Natural killer cell treated with Interleukin-12 subunit alpha and Interleukin-12 subunit beta and Interleukin-15 and Interleukin-18, amount 100 ng/mL, for 72 hours (primary cell): Measurements from ENCODE around the gene SPATA19. TPM values are rescaled to one million over a fixed set of nuclear protein-coding genes. Genes with fewer than 3 reads are reported as not detected.

ENCODE experiments used
- ATAC-seq, 2 donors: fragments of 150-1000 bp; cut with Tn5 transposase in 1 of 2; sonication (Bioruptor Pico), chemical (Tn5 transposase) in 1 of 2; 2 replicates each; pipeline ENCODE4 v1.10.0; 2021
- DNase-seq: peaks from one replicate; pipeline ENCODE4 v3.0.0; 2022; ENCODE audit warnings: low spot score
- H3K27ac Mint-ChIP-seq, 2 donors: 1 replicate in 1 of 2; 2 replicates in 1 of 2; pipeline ENCODE4 v1.8.0; 2022; ENCODE audit warnings: mixed read lengths in 2 of 2, mild to moderate bottlenecking in 1 of 2, moderate library complexity in 1 of 2
- H3K27me3 Mint-ChIP-seq, 2 donors: 1 replicate in 1 of 2; 2 replicates in 1 of 2; pipeline ENCODE4 v1.8.0; 2022; ENCODE audit warnings: mixed read lengths in 2 of 2
- H3K36me3 Mint-ChIP-seq: one replicate; pipeline ENCODE4 v1.8.0; 2022; ENCODE audit warnings: mixed read lengths
- H3K4me1 Mint-ChIP-seq, 2 donors: 1 replicate in 1 of 2; 2 replicates in 1 of 2; pipeline ENCODE4 v1.8.0; 2022; ENCODE audit warnings: low read depth in 2 of 2, mixed read lengths in 2 of 2, mild to moderate bottlenecking in 1 of 2
- H3K4me3 Mint-ChIP-seq: one replicate; pipeline ENCODE4 v1.8.0; 2022; ENCODE audit warnings: mixed read lengths
- H3K9me3 Mint-ChIP-seq: 2 replicates; pipeline ENCODE4 v1.8.0; 2022; ENCODE audit warnings: mixed read lengths
- total RNA-seq, 2 donors: library from RNA; stranded (reverse); gene quantifications; one replicate each; pipeline ENCODE4 v1.2.3, GENCODE V29; 2022

SPATA19 gene
- total RNA-seq, 2 donors from 2014 or later = not detected

GRCh38 chr11:133797554-133797953 lies 47.8 kb downstream of the SPATA19 start:
- Mint-ChIP-seq H3K27ac (no peak overlapping the region), H3K9me3 (no peaks in the 10 kb centered on the region), H3K27me3 (peaks cover 2 to 13% of the 10 kb centered on the region in 2 donors), H3K4me1 (no peaks in the 10 kb centered on the region), H3K4me3 (no peak overlapping the region), H3K36me3 (peaks cover 8% of the 10 kb centered on the region)
- no peak for DNase-seq
- ATAC-seq = no peak

GRCh38 chr11:133796043-133796795 lies 49.1 kb downstream of the SPATA19 start:
- H3K27ac Mint-ChIP-seq = no peak overlapping the region
- peaks cover 8% of the 10 kb centered on the region for H3K36me3 Mint-ChIP-seq
- ATAC-seq (no peak), DNase-seq (no peak)
- H3K9me3 Mint-ChIP-seq = no peaks in the 10 kb centered on the region
- H3K27me3 Mint-ChIP-seq = peaks cover 2 to 10% of the 10 kb centered on the region in 2 donors
- H3K4me1 Mint-ChIP-seq = no peaks in the 10 kb centered on the region
- no peak overlapping the region for H3K4me3 Mint-ChIP-seq

- no peaks in the 10 kb centered on the region for H3K4me1 Mint-ChIP-seq
- peaks cover 8% of the 10 kb centered on the region for H3K36me3 Mint-ChIP-seq
- H3K4me3 Mint-ChIP-seq = no peak overlapping the region
- H3K27me3 Mint-ChIP-seq = peaks cover 9 to 16% of the 10 kb centered on the region in 2 donors
- H3K27ac Mint-ChIP-seq = no peak overlapping the region
- no peak for ATAC-seq
- no peak for DNase-seq
- no peaks in the 10 kb centered on the region for H3K9me3 Mint-ChIP-seq
These were observed 50.2 kb downstream of the SPATA19 start for GRCh38 chr11:133795088-133795487.

GRCh38 chr11:133794205-133794604 lies 51.1 kb downstream of the SPATA19 start:
- H3K9me3 Mint-ChIP-seq = no peaks in the 10 kb centered on the region
- no peak overlapping the region for H3K4me3 Mint-ChIP-seq
- H3K36me3 Mint-ChIP-seq = peaks cover 8% of the 10 kb centered on the region
- no peak for DNase-seq
- no peak for ATAC-seq
- H3K27ac Mint-ChIP-seq = no peak overlapping the region
- peaks cover 11 to 22% of the 10 kb centered on the region in 2 donors for H3K27me3 Mint-ChIP-seq
- no peaks in the 10 kb centered on the region for H3K4me1 Mint-ChIP-seq

- no peak for ATAC-seq
- H3K9me3 Mint-ChIP-seq = no peaks in the 10 kb centered on the region
- H3K4me3 Mint-ChIP-seq = no peak overlapping the region
These were observed 51.9 kb downstream of the SPATA19 start for GRCh38 chr11:133793271-133794035.

GRCh38 chr11:133790995-133791394 lies 54.3 kb downstream of the SPATA19 start:
- Mint-ChIP-seq H3K4me1 (no peaks in the 10 kb centered on the region), H3K36me3 (peaks cover 8% of the 10 kb centered on the region), H3K4me3 (no peak overlapping the region), H3K9me3 (no peaks in the 10 kb centered on the region), H3K27ac (no peak overlapping the region), H3K27me3 (peaks cover 20 to 35% of the 10 kb centered on the region in 2 donors)
- no peak for DNase-seq
- no peak for ATAC-seq

More at GRCh38 chr11:133793271-133794035, 51.9 kb downstream of the SPATA19 start:
- Mint-ChIP-seq H3K36me3 (peaks cover 8% of the 10 kb centered on the region), H3K27ac (no peak overlapping the region), H3K27me3 (peaks cover 14 to 28% of the 10 kb centered on the region in 2 donors), H3K4me1 (no peaks in the 10 kb centered on the region)
- no peak for DNase-seq

Other genes with a start within 250 kb of the SPATA19 start
- gene IGSF9B, start 111.5 kb upstream of the SPATA19 start, total RNA-seq = 1 to 10 TPM; 1.8 to 9.1 TPM
- 1 to 10 TPM; 2.9 to 5.7 TPM for gene JAM3, start 223.6 kb upstream of the SPATA19 start, total RNA-seq